BLaER1 treated with 17β-estradiol and CSF1 and Interleukin-3, amounts not matched to agents 10 nM and 100 nM (cell line): ENCODE data around the gene SHROOM4.

Experiments used
- H3K27ac ChIP-seq, 11 experiments: shearing (Covaris generic); formaldehyde crosslinking; 2 replicates each; pipeline ENCODE4 v1.8.1; 2022
- H3K27me3 ChIP-seq, 11 experiments: shearing (Covaris generic); formaldehyde crosslinking; 2 replicates each; pipeline ENCODE4 v1.8.1; 2022
- H3K36me3 ChIP-seq, 11 experiments: shearing (Covaris generic); formaldehyde crosslinking; 2 replicates each; pipeline ENCODE4 v1.8.1; 2022
- H3K4me1 ChIP-seq, 10 experiments: shearing (Covaris generic); formaldehyde crosslinking; 2 replicates each; pipeline ENCODE4 v1.8.1; 2022
- H3K4me2 ChIP-seq, 11 experiments: shearing (Covaris generic); formaldehyde crosslinking; 2 replicates each; pipeline ENCODE4 v1.8.1; 2022
- H3K4me3 ChIP-seq, 10 experiments: shearing (Covaris generic); formaldehyde crosslinking; 2 replicates each; pipeline ENCODE4 v1.8.1; 2022
- H3K9ac ChIP-seq, 11 experiments: shearing (Covaris generic); formaldehyde crosslinking; 2 replicates each; pipeline ENCODE4 v1.8.1; 2022
- H3K9me3 ChIP-seq, 11 experiments: shearing (Covaris generic); formaldehyde crosslinking; replicated peaks in 1 of 11; 2 replicates each; pipeline ENCODE4 v1.8.1; 2022
- H4K20me1 ChIP-seq, 11 experiments: shearing (Covaris generic); formaldehyde crosslinking; 2 replicates each; pipeline ENCODE4 v1.8.1; 2022
- Cebpa-rat ChIP-seq, 11 experiments: shearing (Covaris generic); IDR thresholded peaks; 2 replicates each; pipeline ENCODE4 v1.8.1; 2022

Gene SHROOM4

DNA sequence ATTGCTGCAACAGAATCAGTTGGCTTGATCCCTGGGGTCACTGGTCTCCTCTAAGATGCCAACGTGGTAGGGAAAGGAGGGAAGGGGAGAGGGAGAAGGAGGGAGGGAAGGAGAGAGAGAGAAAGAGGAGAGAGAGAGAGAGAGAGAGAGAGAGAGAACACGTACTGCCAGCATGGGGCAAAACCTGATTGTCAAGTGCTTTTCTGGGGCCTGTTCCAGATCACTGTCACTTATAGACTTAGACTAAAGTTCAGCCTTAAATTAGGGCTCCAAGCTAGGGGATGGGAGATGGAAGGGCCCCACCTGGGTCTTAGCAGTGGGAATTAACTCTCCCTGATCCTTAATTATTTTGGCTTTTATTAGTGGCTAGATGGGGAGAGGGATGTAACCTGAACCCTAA, 12.9 kb downstream of the SHROOM4 start:
- Histone ChIP-seq H3K27ac (no peak overlapping the region), H4K20me1 (no peaks in the 10 kb centered on the region; a peak in 2 of 22 replicates), H3K4me2 (no peak overlapping the region), H3K36me3 (no peaks in the 10 kb centered on the region), H3K9ac (no peak overlapping the region), H3K4me1 (no peaks in the 10 kb centered on the region), H3K4me3 (no peak overlapping the region), H3K9me3 (no peaks in the 10 kb centered on the region), H3K27me3 (peaks cover 84 to 100% (median 98%) of the 10 kb centered on the region in 11 experiments)
- no peak for TF ChIP-seq Cebpa-rat (IDR thresholded peaks at IDR 0.05)

DNA sequence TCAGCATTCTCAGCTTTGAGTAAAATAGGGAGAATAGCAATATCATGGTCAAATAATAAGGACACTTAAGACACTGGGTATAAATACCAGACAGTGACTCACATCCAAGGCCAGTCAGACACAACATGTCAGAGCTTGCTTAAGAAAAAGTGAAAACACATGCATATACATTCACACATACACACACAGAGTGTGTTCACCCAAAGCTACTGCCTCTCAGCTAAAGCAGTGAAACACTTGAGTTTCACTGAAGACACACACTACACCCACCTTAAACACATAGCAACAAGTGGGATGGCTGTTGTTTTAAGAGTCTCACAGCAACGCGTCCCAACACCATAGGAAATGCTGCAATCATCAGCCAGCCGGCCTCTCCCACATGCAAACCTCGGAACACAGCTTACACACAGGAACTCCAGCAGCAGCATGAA, 14.4 kb downstream of the SHROOM4 start:
- H3K4me3 ChIP-seq, result no peak overlapping the region
- H3K27ac ChIP-seq, result no peak overlapping the region
- no peak overlapping the region for H3K9ac ChIP-seq
- H3K27me3 ChIP-seq, result peaks cover 86 to 96% (median 96%) of the 10 kb centered on the region in 11 experiments
- no peaks in the 10 kb centered on the region for H3K36me3 ChIP-seq
- no peak for TF ChIP-seq Cebpa-rat (IDR thresholded peaks at IDR 0.05)
- no peak overlapping the region for H3K4me2 ChIP-seq
- H3K9me3 ChIP-seq, result no peaks in the 10 kb centered on the region
- no peaks in the 10 kb centered on the region; a peak in 2 of 22 replicates for H4K20me1 ChIP-seq
- no peaks in the 10 kb centered on the region for H3K4me1 ChIP-seq

DNA sequence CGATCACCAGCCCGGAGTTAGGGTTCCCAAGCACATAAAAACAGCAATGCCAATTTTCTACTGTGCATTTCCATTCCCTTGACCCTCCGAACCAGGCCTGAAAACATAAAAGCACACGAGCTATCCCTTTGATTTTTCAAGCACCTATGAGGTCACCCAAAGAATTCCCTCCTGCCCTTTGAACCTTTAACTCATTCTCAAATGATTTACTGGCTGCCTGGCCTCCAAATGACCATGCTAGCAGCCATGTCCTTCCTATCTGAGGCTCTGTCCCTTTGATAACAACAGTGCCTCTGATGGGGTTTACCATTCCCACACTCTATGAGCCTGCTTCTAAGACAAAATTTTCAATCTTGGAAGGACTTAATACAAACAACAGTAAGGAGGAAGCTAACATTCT, 15.2 kb downstream of the SHROOM4 start:
- Histone ChIP-seq H3K9ac (no peak overlapping the region), H3K27me3 (peaks cover 88 to 96% (median 96%) of the 10 kb centered on the region in 11 experiments), H4K20me1 (no peaks in the 10 kb centered on the region; a peak in 2 of 22 replicates), H3K4me1 (no peaks in the 10 kb centered on the region), H3K9me3 (no peaks in the 10 kb centered on the region), H3K36me3 (no peaks in the 10 kb centered on the region), H3K4me2 (no peak overlapping the region), H3K27ac (no peak overlapping the region), H3K4me3 (no peak overlapping the region)
- no peak for TF ChIP-seq Cebpa-rat (IDR thresholded peaks at IDR 0.05)

DNA sequence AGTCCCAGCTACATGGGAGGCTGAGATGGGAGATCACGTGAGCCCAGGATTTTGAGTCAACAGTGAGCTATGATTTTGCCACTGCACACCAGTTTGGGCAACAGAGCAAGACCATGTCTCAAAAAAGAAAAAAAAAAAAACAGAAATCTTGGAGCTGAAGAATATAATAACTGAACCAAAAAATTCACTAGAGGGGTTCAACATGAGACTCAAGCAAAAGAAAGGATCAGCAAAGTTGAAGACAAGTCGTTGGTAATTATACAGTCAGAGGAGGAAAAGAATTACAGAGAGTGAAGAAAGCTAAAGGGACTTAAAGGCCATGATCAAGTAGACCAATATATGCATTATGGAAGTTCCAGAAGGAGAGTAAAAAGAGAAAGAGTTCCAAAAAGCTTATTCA, 26.9 kb downstream of the SHROOM4 start:
- Histone ChIP-seq H4K20me1 (no peaks in the 10 kb centered on the region), H3K27me3 (peaks cover 61 to 100% (median 83%) of the 10 kb centered on the region in 11 experiments), H3K4me3 (no peak overlapping the region), H3K4me1 (no peaks in the 10 kb centered on the region), H3K9ac (no peak overlapping the region), H3K36me3 (no peaks in the 10 kb centered on the region), H3K27ac (no peak overlapping the region), H3K4me2 (no peak overlapping the region), H3K9me3 (peaks cover 17 to 29% (median 24%) of the 10 kb centered on the region in 11 experiments)
- no peak for TF ChIP-seq Cebpa-rat (IDR thresholded peaks at IDR 0.05)

DNA sequence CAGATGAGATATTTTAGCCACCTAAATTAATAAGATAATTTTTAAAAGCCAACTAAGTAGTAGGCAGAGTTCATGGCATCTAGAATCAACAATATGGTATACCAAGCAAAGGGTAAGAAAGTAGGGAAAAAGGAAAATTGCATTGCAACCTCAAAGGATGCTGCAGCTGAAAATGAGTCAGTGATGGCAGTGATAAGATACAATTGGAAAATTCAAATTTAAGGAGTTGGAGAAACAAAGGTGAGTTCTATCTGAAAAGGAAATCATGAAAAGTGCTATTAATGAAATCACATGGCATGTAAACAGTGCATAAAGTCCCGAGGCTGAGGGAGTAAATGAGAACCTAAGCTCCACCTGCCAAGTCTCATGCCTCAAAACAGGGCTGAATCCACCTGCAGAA, 33.9 kb downstream of the SHROOM4 start:
- Histone ChIP-seq H3K4me3 (no peak overlapping the region), H3K27ac (no peak overlapping the region), H4K20me1 (no peaks in the 10 kb centered on the region; a peak in 1 of 22 replicates), H3K36me3 (no peaks in the 10 kb centered on the region), H3K4me2 (no peak overlapping the region), H3K9ac (no peak overlapping the region), H3K27me3 (peaks cover 65 to 98% (median 88%) of the 10 kb centered on the region in 11 experiments), H3K4me1 (no peaks in the 10 kb centered on the region), H3K9me3 (peaks cover 0 to 22% (median 6%) of the 10 kb centered on the region in 11 experiments; a peak in 8 of 22 replicates)
- TF ChIP-seq Cebpa-rat (IDR thresholded peaks at IDR 0.05), result no peak

DNA sequence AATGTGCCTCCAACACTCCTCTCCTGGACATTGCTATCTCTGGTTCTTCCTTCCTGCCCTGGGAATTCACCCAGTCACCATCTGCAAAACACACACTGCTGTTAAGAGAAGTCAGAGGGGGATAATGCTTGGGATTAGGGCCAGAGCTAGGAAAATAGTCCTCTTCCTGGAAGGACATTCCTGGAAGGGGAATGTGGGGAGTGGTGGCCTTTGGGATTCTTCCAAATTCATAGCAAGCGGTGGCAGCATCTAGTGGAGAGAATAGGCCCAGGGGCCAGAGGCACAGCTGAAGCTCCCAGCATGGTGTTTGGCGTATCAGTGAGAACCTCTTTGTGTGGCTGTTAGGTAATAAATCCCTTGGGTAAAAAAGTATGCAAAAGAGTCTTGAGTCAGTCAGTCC, 34.3 kb downstream of the SHROOM4 start:
- H3K4me2 ChIP-seq, result no peak overlapping the region
- peaks cover 0 to 22% (median 6%) of the 10 kb centered on the region in 11 experiments; a peak in 8 of 22 replicates for H3K9me3 ChIP-seq
- no peaks in the 10 kb centered on the region; a peak in 1 of 22 replicates for H4K20me1 ChIP-seq
- no peak overlapping the region for H3K9ac ChIP-seq
- H3K4me3 ChIP-seq, result no peak overlapping the region
- no peak overlapping the region for H3K27ac ChIP-seq
- no peak for TF ChIP-seq Cebpa-rat (IDR thresholded peaks at IDR 0.05)
- no peaks in the 10 kb centered on the region for H3K4me1 ChIP-seq
- H3K27me3 ChIP-seq, result peaks cover 70 to 98% (median 92%) of the 10 kb centered on the region in 11 experiments
- no peaks in the 10 kb centered on the region for H3K36me3 ChIP-seq

DNA sequence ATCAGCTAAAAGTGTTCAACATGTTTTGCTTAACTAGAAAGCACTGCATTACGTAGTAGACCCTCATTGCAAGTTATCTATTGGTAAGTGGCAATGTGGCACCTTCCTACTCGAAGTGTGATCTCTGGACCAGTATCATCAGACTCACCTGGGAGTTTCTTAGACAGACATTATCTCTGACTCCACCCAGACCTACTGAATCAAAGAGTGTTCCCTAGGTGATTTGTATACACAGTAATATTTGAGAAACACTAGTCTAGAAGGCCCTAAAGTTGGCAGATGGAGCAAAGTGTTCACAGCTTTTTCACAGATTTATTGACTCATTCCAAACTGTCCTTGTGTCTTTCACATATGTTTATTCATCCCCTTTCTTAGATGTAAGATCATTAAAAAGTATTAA, 35.7 kb downstream of the SHROOM4 start:
- no peak for TF ChIP-seq Cebpa-rat (IDR thresholded peaks at IDR 0.05)
- Histone ChIP-seq H3K4me3 (no peak overlapping the region), H3K4me1 (no peaks in the 10 kb centered on the region), H3K36me3 (no peaks in the 10 kb centered on the region), H3K4me2 (no peak overlapping the region), H3K9ac (no peak overlapping the region), H3K9me3 (peaks cover 0 to 14% (median 0%) of the 10 kb centered on the region in 11 experiments; a peak in 5 of 22 replicates), H3K27ac (no peak overlapping the region), H4K20me1 (no peaks in the 10 kb centered on the region; a peak in 1 of 22 replicates), H3K27me3 (peaks cover 78 to 98% (median 94%) of the 10 kb centered on the region in 11 experiments)

DNA sequence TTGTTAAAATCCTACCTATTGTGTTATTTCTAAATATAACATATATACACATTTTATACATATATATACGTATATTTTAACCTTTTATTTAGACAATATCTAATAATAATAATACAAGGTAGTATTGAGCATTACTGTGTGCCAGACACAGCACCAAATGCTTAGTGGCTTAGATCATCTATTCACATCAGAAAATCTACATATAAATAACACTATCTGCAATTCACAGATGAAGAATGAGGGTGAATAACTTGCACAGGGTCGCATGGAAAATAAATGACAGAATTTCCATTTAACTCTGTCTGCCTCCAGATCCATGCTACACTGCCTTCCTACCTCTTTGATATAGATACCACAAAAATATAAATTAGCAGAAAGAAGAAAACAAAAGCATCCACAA, 37.7 kb downstream of the SHROOM4 start:
- Histone ChIP-seq H3K36me3 (no peaks in the 10 kb centered on the region), H3K27ac (no peak overlapping the region), H3K9me3 (peaks cover 0 to 7% (median 0%) of the 10 kb centered on the region in 11 experiments; a peak in 5 of 22 replicates), H3K4me3 (no peak overlapping the region), H3K4me1 (no peaks in the 10 kb centered on the region), H4K20me1 (no peaks in the 10 kb centered on the region; a peak in 1 of 22 replicates), H3K9ac (no peak overlapping the region), H3K27me3 (peaks cover 68 to 98% (median 90%) of the 10 kb centered on the region in 11 experiments), H3K4me2 (no peak overlapping the region)
- TF ChIP-seq Cebpa-rat (IDR thresholded peaks at IDR 0.05), result no peak

DNA sequence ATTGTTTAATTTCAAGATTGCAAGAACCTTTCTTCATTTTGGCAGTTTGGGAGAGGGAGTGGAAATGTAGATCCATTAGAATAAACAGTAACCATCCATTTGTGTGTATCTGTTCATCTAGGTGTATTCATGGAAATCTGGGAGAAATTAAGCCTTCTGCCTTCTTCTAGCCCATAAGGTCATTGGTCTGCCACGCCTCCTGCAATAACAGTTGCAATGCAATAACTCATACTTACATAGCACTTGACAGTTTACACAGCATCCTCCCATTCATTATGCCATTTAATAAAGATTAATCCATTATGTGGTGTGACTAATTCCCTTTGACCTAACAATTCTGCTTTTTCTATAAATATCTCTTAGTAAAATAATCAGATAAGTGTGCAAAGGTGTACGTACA, 42.6 kb downstream of the SHROOM4 start:
- Histone ChIP-seq H3K4me1 (no peaks in the 10 kb centered on the region), H3K4me2 (no peak overlapping the region), H3K36me3 (no peaks in the 10 kb centered on the region), H3K4me3 (no peak overlapping the region), H4K20me1 (peaks cover 0 to 6% (median 0%) of the 10 kb centered on the region in 11 experiments; a peak in 3 of 22 replicates), H3K27ac (no peak overlapping the region), H3K9me3 (no peaks in the 10 kb centered on the region), H3K9ac (no peak overlapping the region), H3K27me3 (peaks cover 66 to 100% (median 93%) of the 10 kb centered on the region in 11 experiments)
- TF ChIP-seq Cebpa-rat (IDR thresholded peaks at IDR 0.05), result no peak

DNA sequence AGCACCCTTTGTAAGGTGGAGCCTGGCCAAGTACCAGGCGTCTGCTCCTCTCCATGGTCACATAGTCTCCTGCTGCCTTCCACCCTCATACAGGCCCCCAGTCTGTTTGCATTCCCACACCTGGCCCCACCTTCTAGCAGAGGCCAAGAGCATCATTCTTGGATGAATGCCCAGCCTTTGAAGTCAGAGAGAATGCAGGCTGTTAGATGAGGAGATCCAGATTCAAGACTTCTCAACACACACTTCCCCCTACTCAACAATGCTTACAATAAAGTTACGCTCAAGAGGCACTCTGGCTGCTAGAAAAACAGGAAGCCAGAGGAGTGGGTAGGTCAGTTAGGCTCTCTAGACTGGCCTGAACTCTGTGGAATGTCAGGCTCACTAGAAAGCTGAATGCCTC, 43.3 kb downstream of the SHROOM4 start:
- no peak overlapping the region for H3K27ac ChIP-seq
- H3K9me3 ChIP-seq, result peaks cover 0 to 2% (median 0%) of the 10 kb centered on the region in 11 experiments; a peak in 1 of 22 replicates
- no peaks in the 10 kb centered on the region for H3K36me3 ChIP-seq
- no peaks in the 10 kb centered on the region for H3K4me1 ChIP-seq
- no peak overlapping the region for H3K4me3 ChIP-seq
- TF ChIP-seq Cebpa-rat (IDR thresholded peaks at IDR 0.05), result no peak
- peaks cover 0 to 6% (median 0%) of the 10 kb centered on the region in 11 experiments; a peak in 3 of 22 replicates for H4K20me1 ChIP-seq
- H3K9ac ChIP-seq, result no peak overlapping the region
- no peak overlapping the region for H3K4me2 ChIP-seq
- peaks cover 67 to 100% (median 93%) of the 10 kb centered on the region in 11 experiments for H3K27me3 ChIP-seq
